Smooth muscle cell of the brain vasculature (primary cell): ENCODE data around the gene EDARADD.
"Not testable (repeated sequence)": the region's sequence is repeated elsewhere in the genome, so short reads cannot be mapped to it uniquely, and the experiment has no call there.

Experiments
- DNase-seq: peaks from one replicate; pipeline ENCODE4 v3.0.0-alpha.2; 2012; ENCODE audit warnings: low read depth, low spot score

EDARADD gene

GRCh38 chr1:236433819-236434315 is 39.8 kb downstream of the EDARADD start:
- DNase-seq = no peak

- DNase-seq = no peak
Observed at GRCh38 chr1:236438614-236439013, 44.5 kb downstream of the EDARADD start.

- DNase-seq = no peak
Observed at GRCh38 chr1:236440373-236440772, 46.3 kb downstream of the EDARADD start.

- DNase-seq = no peak
Observed at GRCh38 chr1:236450779-236451178, 56.7 kb downstream of the EDARADD start.

GRCh38 chr1:236451796-236452373 is 57.8 kb downstream of the EDARADD start:
- DNase-seq = no peak

GRCh38 chr1:236455243-236455642 is 61.2 kb downstream of the EDARADD start:
- no peak for DNase-seq

GRCh38 chr1:236457775-236458174 is 63.7 kb downstream of the EDARADD start:
- DNase-seq = no peak

GRCh38 chr1:236458996-236459395 is 64.9 kb downstream of the EDARADD start:
- DNase-seq = no peak

- DNase-seq = no peak
Observed at GRCh38 chr1:236460103-236460502, 66.0 kb downstream of the EDARADD start.

- DNase-seq = not testable (repeated sequence)
Observed at GRCh38 chr1:236464197-236464596, 70.1 kb downstream of the EDARADD start.

- no peak for DNase-seq
Observed at GRCh38 chr1:236465231-236465958, 71.3 kb downstream of the EDARADD start.

- DNase-seq = no peak
Observed at GRCh38 chr1:236465959-236466303, 71.8 kb downstream of the EDARADD start.

GRCh38 chr1:236467327-236467641 is 73.2 kb downstream of the EDARADD start:
- no peak for DNase-seq

- no peak for DNase-seq
Observed at GRCh38 chr1:236468625-236469024, 74.5 kb downstream of the EDARADD start.

- no peak for DNase-seq
Observed at GRCh38 chr1:236469466-236469865, 75.4 kb downstream of the EDARADD start.

- DNase-seq = no peak
Observed at GRCh38 chr1:236471096-236471495, 77.0 kb downstream of the EDARADD start.

- no peak for DNase-seq
Observed at GRCh38 chr1:236471653-236472052, 77.6 kb downstream of the EDARADD start.

- no peak for DNase-seq
Observed at GRCh38 chr1:236472850-236473788, 79.0 kb downstream of the EDARADD start.

GRCh38 chr1:236476019-236476418 is 81.9 kb downstream of the EDARADD start:
- DNase-seq = no peak

GRCh38 chr1:236480758-236481436 is 86.8 kb downstream of the EDARADD start:
- no peak for DNase-seq

GRCh38 chr1:236484310-236484971 is 90.4 kb downstream of the EDARADD start:
- DNase-seq = no peak
